Ectodermal cell (in vitro differentiated cells): Measurements from ENCODE around the gene PDZD7.

Experiments
- H3K27ac ChIP-seq: 2 replicates; pipeline ENCODE4 v1.7.0; 2013; ENCODE audit warnings: mild to moderate bottlenecking, low read depth, low read length; ENCODE audit not compliant: insufficient read depth, poor library complexity, severe bottlenecking
- H3K27me3 ChIP-seq: 2 replicates; pipeline ENCODE4 v1.7.0; 2013; ENCODE audit warnings: mild to moderate bottlenecking, low read length; ENCODE audit not compliant: insufficient read depth, control insufficient read depth, poor library complexity, severe bottlenecking
- H3K36me3 ChIP-seq: one replicate; pipeline ENCODE4 v1.7.0; 2013; ENCODE audit warnings: low read length; ENCODE audit not compliant: control insufficient read depth, insufficient read depth
- H3K4me1 ChIP-seq: one replicate; pipeline ENCODE4 v1.7.0; 2013; ENCODE audit warnings: low read length; ENCODE audit not compliant: control insufficient read depth, insufficient read depth
- H3K4me3 ChIP-seq: 2 replicates; pipeline ENCODE4 v1.7.0; 2013; ENCODE audit warnings: low read depth, low read length, control low read depth; ENCODE audit not compliant: insufficient read depth
- H3K9me3 ChIP-seq: 2 replicates; pipeline ENCODE4 v1.7.0; 2013; ENCODE audit warnings: mild to moderate bottlenecking, low read length, moderate library complexity; ENCODE audit not compliant: control insufficient read depth
- WGBS, 2 experiments: methylation state at CpG; one replicate each; pipeline ENCODE4 v1.1.7; 2013; ENCODE audit warnings: missing lambda C conversion rate in 2 of 2; 5-methylcytosine and 5-hydroxymethylcytosine counted together

The PDZD7 gene

GRCh38 chr10:101001659-101002035, 29.3 kb downstream of the PDZD7 start:
- peak overlapping the region; percentile 87 for H3K4me3 ChIP-seq
- H3K27ac ChIP-seq, result no peak overlapping the region
- H3K9me3 ChIP-seq, result no peaks in the 10 kb centered on the region
- 84 to 85% methylated on average over 5 of the region's 5 CpGs for WGBS, 2 experiments
- H3K36me3 ChIP-seq, result peaks cover 35% of the 10 kb centered on the region
- peaks cover 15% of the 10 kb centered on the region for H3K4me1 ChIP-seq
- H3K27me3 ChIP-seq, result no peaks in the 10 kb centered on the region

DNA sequence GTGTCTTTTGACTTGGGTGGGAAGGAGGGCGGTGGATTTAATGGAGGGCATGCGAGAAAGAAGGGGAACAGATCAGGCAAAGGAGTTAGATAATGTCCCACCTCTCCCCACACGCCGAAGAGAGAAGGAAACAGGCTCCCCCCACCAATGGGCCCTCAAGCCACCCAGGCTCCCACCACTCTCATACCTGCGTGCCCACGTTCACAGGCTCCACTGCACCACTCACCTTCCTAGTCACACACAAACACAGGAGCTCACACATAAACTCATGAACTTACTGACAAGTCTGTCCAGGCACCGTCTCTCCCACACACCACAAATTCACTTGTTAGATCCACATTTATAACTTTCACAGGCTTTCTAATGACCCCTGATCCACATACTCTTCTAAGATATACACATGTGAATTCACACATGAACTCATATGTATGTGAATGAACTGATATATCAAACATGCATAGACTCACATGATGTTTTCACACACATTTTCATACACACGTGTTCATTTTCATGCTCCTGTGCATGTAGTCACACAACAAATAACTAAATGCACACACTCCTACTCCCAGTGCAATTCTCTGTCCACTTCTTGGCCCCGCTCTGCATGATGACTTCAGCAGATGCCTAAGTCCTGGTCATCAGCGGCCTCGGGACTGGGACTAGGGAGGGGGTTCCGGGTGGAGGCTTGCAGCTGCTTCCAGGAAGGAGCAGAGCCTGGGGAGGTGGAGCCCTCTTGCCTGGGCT, 29.8 kb downstream of the PDZD7 start:
- Histone ChIP-seq H3K27me3 (no peaks in the 10 kb centered on the region), H3K4me3 (peak overlapping the region; percentile 87), H3K9me3 (no peaks in the 10 kb centered on the region), H3K36me3 (peaks cover 29% of the 10 kb centered on the region), H3K4me1 (peaks cover 15% of the 10 kb centered on the region), H3K27ac (no peak overlapping the region)
- 78% methylated on average over 12 of the region's 12 CpGs for WGBS, 2 experiments

- Histone ChIP-seq H3K4me1 (peaks cover 15% of the 10 kb centered on the region), H3K27me3 (no peaks in the 10 kb centered on the region), H3K36me3 (peaks cover 21% of the 10 kb centered on the region), H3K9me3 (no peaks in the 10 kb centered on the region), H3K4me3 (peak overlapping the region; percentile 87), H3K27ac (no peak overlapping the region)
- 10 to 14% methylated on average over 18 to 19 of the region's 19 CpGs for WGBS, 2 experiments
Measured at GRCh38 chr10:101000127-101000914, 30.6 kb downstream of the PDZD7 start.

- Histone ChIP-seq H3K4me1 (peaks cover 15% of the 10 kb centered on the region), H3K4me3 (peak within 1 kb of the TSS; percentile 87), H3K9me3 (no peaks in the 10 kb centered on the region), H3K27me3 (no peaks in the 10 kb centered on the region), H3K36me3 (peaks cover 16% of the 10 kb centered on the region), H3K27ac (peak within 1 kb of the TSS; percentile 89)
- WGBS, 2 experiments, result 1% methylated on average over 44 of the region's 44 CpGs
Measured at GRCh38 chr10:100999742-101000126, 31.2 kb downstream of the PDZD7 start, which contains the start of gene LZTS2. Gene LZTS2 (plus strand): TSS chr10:100999808. CDS start chr10:101002539, 2,731 bp downstream.

GRCh38 chr10:100998991-100999741, 31.8 kb downstream of the PDZD7 start:
- H3K9me3 ChIP-seq, result no peaks in the 10 kb centered on the region
- peaks cover 15% of the 10 kb centered on the region for H3K4me1 ChIP-seq
- 1% methylated on average over 83 of the region's 83 CpGs for WGBS, 2 experiments
- peak overlapping the region; percentile 89 for H3K27ac ChIP-seq
- H3K36me3 ChIP-seq, result peaks cover 11% of the 10 kb centered on the region
- H3K4me3 ChIP-seq, result peak overlapping the region; percentile 87
- no peaks in the 10 kb centered on the region for H3K27me3 ChIP-seq

GRCh38 chr10:100998183-100998990, 32.5 kb downstream of the PDZD7 start:
- Histone ChIP-seq H3K27me3 (no peaks in the 10 kb centered on the region), H3K4me1 (peaks cover 15% of the 10 kb centered on the region), H3K4me3 (peak overlapping the region; percentile 87), H3K27ac (peak overlapping the region; percentile 89), H3K9me3 (no peaks in the 10 kb centered on the region), H3K36me3 (peaks cover 5% of the 10 kb centered on the region)
- WGBS, 2 experiments, result 8 to 10% methylated on average over 23 to 25 of the region's 25 CpGs

GRCh38 chr10:100997360-100998182, 33.4 kb downstream of the PDZD7 start:
- peak overlapping the region; percentile 89 for H3K27ac ChIP-seq
- no peaks in the 10 kb centered on the region for H3K9me3 ChIP-seq
- peaks cover 15% of the 10 kb centered on the region for H3K4me1 ChIP-seq
- H3K4me3 ChIP-seq, result peak overlapping the region; percentile 87
- no peaks in the 10 kb centered on the region for H3K27me3 ChIP-seq
- peaks cover 7% of the 10 kb centered on the region for H3K36me3 ChIP-seq
- WGBS, 2 experiments, result 0% methylated on average over 64 to 66 of the region's 66 CpGs

DNA sequence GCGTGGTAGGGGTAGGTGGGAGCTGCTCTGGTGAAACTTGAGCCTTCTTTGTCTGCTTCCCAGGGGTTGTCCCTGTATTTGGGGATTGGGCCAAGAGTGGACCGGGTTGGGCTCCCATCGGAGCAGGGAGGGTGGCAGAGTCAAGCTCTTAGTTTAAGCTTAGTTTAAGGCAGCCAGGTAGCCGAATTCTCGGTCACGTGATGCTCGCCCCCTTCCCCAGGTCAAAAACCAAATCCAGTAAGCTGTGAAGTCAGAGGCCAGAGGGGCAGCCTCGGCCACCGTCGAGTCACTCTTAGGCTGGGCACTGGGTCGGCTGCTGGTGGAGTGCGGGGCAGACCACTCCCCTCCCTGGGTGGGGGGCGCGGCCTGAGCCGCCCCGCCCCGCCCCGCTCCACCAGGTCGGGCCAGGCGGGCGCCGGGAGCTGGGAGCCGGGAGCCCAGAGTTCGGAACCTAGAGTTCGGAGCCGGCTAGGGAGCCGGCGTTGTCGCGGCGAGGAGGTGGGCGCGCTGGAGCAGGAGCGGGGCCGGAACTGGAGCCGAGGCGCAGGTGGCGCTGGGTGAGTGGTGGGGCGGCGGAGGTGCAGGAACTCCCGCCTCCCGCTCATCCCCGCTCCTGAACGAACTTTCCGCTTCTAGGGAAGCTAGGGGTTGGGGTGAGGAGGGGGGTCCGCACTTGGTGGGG, 34.1 kb downstream of the PDZD7 start:
- H3K27me3 ChIP-seq, result no peaks in the 10 kb centered on the region
- no peaks in the 10 kb centered on the region for H3K9me3 ChIP-seq
- H3K36me3 ChIP-seq, result peaks cover 7% of the 10 kb centered on the region
- H3K4me1 ChIP-seq, result peaks cover 15% of the 10 kb centered on the region
- 4% methylated on average over 45 to 46 of the region's 46 CpGs for WGBS, 2 experiments
- peak overlapping the region; percentile 89 for H3K27ac ChIP-seq
- H3K4me3 ChIP-seq, result peak overlapping the region; percentile 87
